Left renal pelvis (tissue), 4 donors: ENCODE results near the gene FOXD2. TPM values are rescaled to one million over a fixed set of nuclear protein-coding genes. Genes with fewer than 3 reads are reported as not detected.
"Not testable (repeated sequence)": the region's sequence is repeated elsewhere in the genome, so short reads cannot be mapped to it uniquely, and the experiment has no call there.

Experiments used
- DNase-seq, 4 donors: peaks; one replicate each; pipeline ENCODE4 v3.0.0-alpha.2; 2013; ENCODE audit warnings: low read depth in 4 of 4, low spot score in 3 of 4
- polyA plus RNA-seq, 4 donors: library from polyadenylated mRNA; unstranded; fragments of 120-200 nt; gene quantifications; one replicate each; pipeline ENCODE4 v1.2.1, GENCODE V29; 2013; ENCODE audit not compliant: insufficient read length in 4 of 4

FOXD2 gene
- polyA plus RNA-seq, 4 donors = 5.4 to 12.9 (median 7.2) TPM

GRCh38 chr1:47439017-47439818 is 1.4 kb downstream of the FOXD2 start:
- DNase-seq = no peak

GRCh38 chr1:47439819-47440598 is 2.2 kb downstream of the FOXD2 start:
- no peak for DNase-seq

GRCh38 chr1:47440599-47441081 is 2.8 kb downstream of the FOXD2 start:
- DNase-seq = no peak

GRCh38 chr1:47441450-47442106 is 3.7 kb downstream of the FOXD2 start:
- DNase-seq = no peak

GRCh38 chr1:47442202-47442601 is 4.4 kb downstream of the FOXD2 start:
- DNase-seq = no peak

GRCh38 chr1:47442842-47443529 is 5.1 kb downstream of the FOXD2 start:
- no peak for DNase-seq

GRCh38 chr1:47443530-47444296 is 5.9 kb downstream of the FOXD2 start:
- DNase-seq = no peak

GRCh38 chr1:47444297-47444561 is 6.4 kb downstream of the FOXD2 start:
- DNase-seq = no peak

GRCh38 chr1:47444562-47445465 is 7.0 kb downstream of the FOXD2 start:
- no peak for DNase-seq

GRCh38 chr1:47445823-47446550 is 8.1 kb downstream of the FOXD2 start:
- DNase-seq = no peak

- DNase-seq = no peak
Measured at GRCh38 chr1:47448462-47449222, 10.8 kb downstream of the FOXD2 start.

- DNase-seq = no peak
Measured at GRCh38 chr1:47449822-47450552, 12.1 kb downstream of the FOXD2 start.

- no peak for DNase-seq
Measured at GRCh38 chr1:47450606-47451005, 12.8 kb downstream of the FOXD2 start.

GRCh38 chr1:47452426-47452825 is 14.6 kb downstream of the FOXD2 start:
- DNase-seq = no peak

- DNase-seq = not testable (repeated sequence)
Measured at GRCh38 chr1:47453910-47454309, 16.1 kb downstream of the FOXD2 start.

- no peak for DNase-seq
Measured at GRCh38 chr1:47456250-47456649, 18.4 kb downstream of the FOXD2 start.

- not testable (repeated sequence) for DNase-seq
Measured at GRCh38 chr1:47457547-47457946, 19.7 kb downstream of the FOXD2 start.
